ENCODE results near the gene AKR7A2. TPM values are rescaled to one million over a fixed set of nuclear protein-coding genes. Genes with fewer than 3 reads are reported as not detected.

Gene AKR7A2
- total RNA-seq = 63.8 TPM

- peak within 1 kb of the TSS; percentile 90 to 94 for H3K4me3 ChIP-seq
- TF ChIP-seq POLR2A (IDR thresholded peaks at IDR 0.05) (peak in 1 of 2 donors; percentile 77), CTCF (IDR thresholded peaks at IDR 0.05) (peak in 1 of 3 experiments; percentile 22), POLR2AphosphoS5 (IDR thresholded peaks at IDR 0.05; ENCODE audit: insufficient read depth in 1 of 2, low read depth in 1 of 2) (peak in 1 of 2 donors; percentile 74)
- peak within 1 kb of the TSS; percentile 96 for H3K27ac ChIP-seq
- H3K36me3 ChIP-seq = peaks cover 0 to 16% of the 10 kb centered on the region in 2 donors
- H3K9me3 ChIP-seq = no peaks in the 10 kb centered on the region
- DNase-seq (ENCODE audit: extremely low spot score in 2 of 2) = no peak
- H3K4me1 ChIP-seq = peaks cover 66% of the 10 kb centered on the region
- intact Hi-C loops (cut with DNase I) = no loop called here
- H3K27me3 ChIP-seq = no peaks in the 10 kb centered on the region
These were observed at the start of gene AKR7A2, which contains the start of gene SLC66A1 for GRCh38 chr1:19311931-19312781. Gene AKR7A2, minus strand, starts transcription at chr1:19312144. Its CDS starts 20 bp downstream, at chr1:19312124. Gene SLC66A1, plus strand, starts transcription at chr1:19312326. Its CDS starts 5,352 bp downstream, at chr1:19317678.

- Histone ChIP-seq H3K36me3 (peaks cover 0 to 6% of the 10 kb centered on the region in 2 donors), H3K4me1 (peaks cover 84% of the 10 kb centered on the region)
- DNase-seq (ENCODE audit: extremely low spot score in 2 of 2) = no peak
These were observed 49.1 kb upstream of the AKR7A2 start for GRCh38 chr1:19360843-19361610.

GRCh38 chr1:19360432-19360831 is 48.5 kb upstream of the AKR7A2 start:
- Histone ChIP-seq H3K4me3 (peak overlapping the region in 1 of 2 donors; percentile 12), H3K4me1 (peaks cover 79% of the 10 kb centered on the region), H3K9me3 (no peaks in the 10 kb centered on the region), H3K36me3 (peaks cover 0 to 11% of the 10 kb centered on the region in 2 donors), H3K27me3 (no peaks in the 10 kb centered on the region), H3K27ac (peak overlapping the region; percentile 75)
- no peak for DNase-seq (ENCODE audit: extremely low spot score in 2 of 2)
- TF ChIP-seq CTCF (IDR thresholded peaks at IDR 0.05) = no peak
- peak in 1 of 2 donors; percentile 78 for TF ChIP-seq POLR2AphosphoS5 (IDR thresholded peaks at IDR 0.05; ENCODE audit: insufficient read depth in 1 of 2, low read depth in 1 of 2)
- TF ChIP-seq POLR2A (IDR thresholded peaks at IDR 0.05) = no peak
- intact Hi-C loops (cut with DNase I) = no loop called here

More at GRCh38 chr1:19360843-19361610, 49.1 kb upstream of the AKR7A2 start:
- peak overlapping the region in 1 of 2 donors; percentile 12 for H3K4me3 ChIP-seq
- intact Hi-C loops (cut with DNase I) = no loop called here
- H3K27ac ChIP-seq = peak overlapping the region; percentile 75
- H3K9me3 ChIP-seq = no peaks in the 10 kb centered on the region
- TF ChIP-seq POLR2AphosphoS5 (IDR thresholded peaks at IDR 0.05; ENCODE audit: insufficient read depth in 1 of 2, low read depth in 1 of 2) (peak in 1 of 2 donors; percentile 13), CTCF (IDR thresholded peaks at IDR 0.05) (no peak), POLR2A (IDR thresholded peaks at IDR 0.05) (no peak)
- no peaks in the 10 kb centered on the region for H3K27me3 ChIP-seq

- peak overlapping the region in 1 of 2 donors; percentile 12 for H3K4me3 ChIP-seq
- TF ChIP-seq POLR2AphosphoS5 (IDR thresholded peaks at IDR 0.05; ENCODE audit: insufficient read depth in 1 of 2, low read depth in 1 of 2) (no peak), CTCF (IDR thresholded peaks at IDR 0.05) (no peak), POLR2A (IDR thresholded peaks at IDR 0.05) (no peak)
- H3K27me3 ChIP-seq = no peaks in the 10 kb centered on the region
- H3K4me1 ChIP-seq = peaks cover 76% of the 10 kb centered on the region
- intact Hi-C loops (cut with DNase I) = no loop called here
- peak overlapping the region; percentile 75 for H3K27ac ChIP-seq
- peaks cover 0 to 12% of the 10 kb centered on the region in 2 donors for H3K36me3 ChIP-seq
- DNase-seq (ENCODE audit: extremely low spot score in 2 of 2) = no peak
- H3K9me3 ChIP-seq = no peaks in the 10 kb centered on the region
These were observed 48.1 kb upstream of the AKR7A2 start for GRCh38 chr1:19360016-19360415.

Measured in vagina (tissue), 2 donors.